Adipocyte (in vitro differentiated cells): ENCODE measurements around the gene DPYSL3.

ENCODE experiments used
- DNase-seq: peaks from one replicate; pipeline ENCODE4 v3.0.0-alpha.2; 2015; ENCODE audit warnings: low read depth
- H3K27me3 ChIP-seq: replicated peaks from 2 replicates; pipeline ENCODE4 v1.7.0; 2013; ENCODE audit warnings: mild to moderate bottlenecking, low read length, moderate library complexity; ENCODE audit not compliant: control insufficient read depth, insufficient read depth
- H3K36me3 ChIP-seq: 2 replicates; pipeline ENCODE4 v1.7.0; 2013; ENCODE audit warnings: low read length, mild to moderate bottlenecking, moderate library complexity; ENCODE audit not compliant: control insufficient read depth, insufficient read depth, severe bottlenecking
- H3K4me1 ChIP-seq: 2 replicates; pipeline ENCODE4 v1.7.0; 2013; ENCODE audit warnings: mild to moderate bottlenecking, low read length, moderate library complexity; ENCODE audit not compliant: control insufficient read depth, insufficient read depth
- H3K4me3 ChIP-seq: 2 replicates; pipeline ENCODE4 v1.7.0; 2013; ENCODE audit warnings: mild to moderate bottlenecking, low read length, moderate library complexity
- H3K9ac ChIP-seq: 2 replicates; pipeline ENCODE4 v1.7.0; 2013; ENCODE audit warnings: mild to moderate bottlenecking, low read length, moderate library complexity
- H3K9me3 ChIP-seq: 2 replicates; pipeline ENCODE4 v1.7.0; 2013; ENCODE audit warnings: mild to moderate bottlenecking, low read length, moderate library complexity; ENCODE audit not compliant: control insufficient read depth

The DPYSL3 gene

DNA sequence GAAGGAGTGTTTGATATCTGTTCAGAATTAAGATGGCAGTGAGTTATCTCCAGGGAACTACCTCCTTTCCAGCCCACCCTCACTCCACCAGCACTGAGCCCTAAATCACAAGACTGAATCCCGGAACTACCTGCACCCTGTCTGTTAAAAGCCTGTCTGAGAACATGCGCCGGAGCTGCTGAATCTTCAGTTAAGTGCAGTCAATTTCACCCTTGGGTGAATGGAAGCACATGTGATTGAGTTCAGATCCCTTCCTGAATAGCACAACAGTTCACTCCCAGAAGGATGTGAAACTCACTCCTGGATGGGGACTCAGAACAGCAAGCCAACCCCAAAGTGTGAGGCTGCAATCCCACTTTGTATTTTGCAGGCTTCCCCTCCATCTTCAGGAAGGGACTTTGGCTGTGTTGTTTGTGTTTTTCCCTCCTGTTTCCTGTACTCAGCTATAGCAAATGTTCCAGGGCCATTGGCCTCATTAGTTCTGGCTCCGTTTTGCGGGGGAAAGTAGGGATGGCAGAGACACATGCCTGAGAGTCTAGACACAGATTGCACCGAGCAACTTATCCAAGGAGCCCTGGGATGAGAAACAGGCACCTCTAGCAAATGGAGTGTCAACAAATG, 43.4 kb downstream of the DPYSL3 start:
- Histone ChIP-seq H3K4me1 (no peaks in the 10 kb centered on the region), H3K9ac (no peak overlapping the region), H3K4me3 (no peak overlapping the region), H3K27me3 (no peaks in the 10 kb centered on the region), H3K36me3 (no peaks in the 10 kb centered on the region), H3K9me3 (no peaks in the 10 kb centered on the region)
- no peak for DNase-seq

DNA sequence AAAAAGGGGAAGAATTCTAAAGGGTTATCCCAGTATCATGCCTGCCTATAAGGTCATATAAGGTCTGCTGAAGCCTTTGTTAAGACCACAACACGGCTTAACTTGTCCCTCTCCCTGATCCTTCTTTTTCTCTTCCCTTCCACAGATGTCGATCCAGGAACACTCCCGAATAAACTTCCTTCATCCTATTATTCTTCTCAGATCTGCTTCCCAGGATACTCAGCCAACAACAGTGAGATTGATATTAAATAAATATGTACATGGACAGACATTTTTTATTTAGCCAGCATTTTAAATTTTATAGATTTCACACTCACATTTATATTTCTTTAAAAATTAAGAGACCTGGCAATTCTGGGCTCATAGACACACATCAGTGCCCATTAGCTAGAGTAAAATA, 44.1 kb downstream of the DPYSL3 start:
- no peak overlapping the region for H3K4me3 ChIP-seq
- no peaks in the 10 kb centered on the region for H3K27me3 ChIP-seq
- no peak overlapping the region for H3K9ac ChIP-seq
- no peaks in the 10 kb centered on the region for H3K36me3 ChIP-seq
- no peaks in the 10 kb centered on the region for H3K4me1 ChIP-seq
- no peak for DNase-seq
- H3K9me3 ChIP-seq: no peaks in the 10 kb centered on the region

DNA sequence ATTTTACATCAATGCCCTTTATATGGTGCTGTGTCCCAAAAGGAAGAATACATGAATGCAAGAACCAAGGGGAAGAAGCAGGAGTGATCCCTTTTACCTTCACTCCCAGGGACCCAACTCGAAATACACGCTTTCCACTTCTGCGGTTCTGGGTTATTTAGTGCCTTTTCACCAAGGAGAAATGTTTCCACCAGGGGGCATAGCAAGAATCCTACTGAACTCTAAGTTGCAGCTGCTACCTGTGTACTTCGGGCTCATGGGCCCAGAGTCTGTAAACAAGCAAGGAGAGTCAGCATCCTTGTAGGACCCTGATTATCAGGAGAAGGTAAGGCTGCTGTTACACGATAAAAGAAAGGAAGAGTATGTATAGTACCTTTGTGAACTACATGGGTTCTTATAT, 45.7 kb downstream of the DPYSL3 start:
- Histone ChIP-seq H3K4me3 (no peak overlapping the region), H3K9ac (no peak overlapping the region), H3K4me1 (no peaks in the 10 kb centered on the region), H3K27me3 (no peaks in the 10 kb centered on the region), H3K9me3 (no peaks in the 10 kb centered on the region), H3K36me3 (no peaks in the 10 kb centered on the region)
- DNase-seq: peak; percentile 49

DNA sequence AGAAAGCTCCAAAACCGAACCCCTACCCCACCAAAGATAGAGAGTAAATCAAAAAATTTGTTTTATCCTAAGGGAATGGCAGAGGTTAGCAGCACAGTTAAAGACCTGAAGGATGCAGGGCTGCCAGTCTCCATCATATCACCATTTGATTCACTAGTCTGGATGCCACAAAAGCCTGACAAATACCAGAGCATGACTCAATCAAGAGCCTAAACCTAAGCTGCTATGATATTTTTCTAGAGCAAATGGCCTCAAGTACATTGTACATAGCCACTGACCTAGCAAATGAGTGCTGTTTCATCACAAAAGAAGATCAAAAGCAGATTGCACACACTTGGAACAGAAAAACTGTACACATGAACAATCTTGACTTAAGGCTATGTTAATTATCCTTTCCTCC, 48.0 kb downstream of the DPYSL3 start:
- no peak overlapping the region for H3K9ac ChIP-seq
- no peaks in the 10 kb centered on the region for H3K9me3 ChIP-seq
- no peaks in the 10 kb centered on the region for H3K36me3 ChIP-seq
- peak; percentile 65 for DNase-seq
- no peaks in the 10 kb centered on the region for H3K4me1 ChIP-seq
- no peak overlapping the region for H3K4me3 ChIP-seq
- H3K27me3 ChIP-seq: no peaks in the 10 kb centered on the region

DNA sequence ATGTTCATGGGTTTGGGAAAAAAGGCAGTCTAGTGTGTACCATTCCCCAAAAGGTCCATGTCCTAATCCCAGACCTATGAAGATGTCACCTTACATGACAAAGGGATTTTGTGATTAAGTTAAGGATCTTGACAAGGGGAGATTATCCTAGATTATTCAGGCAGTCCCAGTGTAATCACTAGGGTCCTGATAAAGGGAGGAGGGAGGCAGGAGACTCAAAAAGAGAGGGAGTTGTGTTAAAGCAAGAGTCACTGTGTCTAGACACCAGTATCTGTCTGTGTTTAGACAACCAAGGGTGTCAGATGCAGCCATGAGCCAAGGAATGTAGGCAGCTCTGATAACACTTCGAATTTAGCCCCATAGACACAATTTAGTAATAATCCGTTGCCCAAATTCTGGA, 49.5 kb downstream of the DPYSL3 start:
- Histone ChIP-seq H3K27me3 (no peaks in the 10 kb centered on the region), H3K9ac (no peak overlapping the region), H3K36me3 (no peaks in the 10 kb centered on the region), H3K4me3 (no peak overlapping the region), H3K9me3 (no peaks in the 10 kb centered on the region), H3K4me1 (peaks cover 10% of the 10 kb centered on the region)
- no peak for DNase-seq

DNA sequence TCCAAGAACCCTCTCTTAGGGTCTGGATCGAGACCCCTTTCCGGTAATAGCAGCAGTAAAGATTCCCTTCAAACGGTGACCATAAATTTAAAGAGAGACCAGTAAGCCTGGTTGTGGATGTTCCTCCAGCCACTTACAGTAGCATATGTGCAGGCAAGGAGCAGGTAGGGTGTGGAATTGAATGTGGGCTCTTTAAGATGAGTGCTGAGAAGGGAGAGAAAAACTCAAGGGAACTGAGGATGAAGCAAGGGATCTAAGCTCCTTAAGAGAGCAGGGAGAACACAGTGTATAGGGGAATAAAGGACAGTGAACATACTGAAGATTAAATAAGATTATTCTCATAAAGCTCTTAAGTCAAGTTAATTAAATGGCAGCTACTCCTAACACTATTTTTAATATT, 51.3 kb downstream of the DPYSL3 start:
- Histone ChIP-seq H3K36me3 (no peaks in the 10 kb centered on the region), H3K4me3 (no peak overlapping the region), H3K9me3 (no peaks in the 10 kb centered on the region), H3K27me3 (no peaks in the 10 kb centered on the region), H3K9ac (no peak overlapping the region), H3K4me1 (peaks cover 22% of the 10 kb centered on the region)
- no peak for DNase-seq

DNA sequence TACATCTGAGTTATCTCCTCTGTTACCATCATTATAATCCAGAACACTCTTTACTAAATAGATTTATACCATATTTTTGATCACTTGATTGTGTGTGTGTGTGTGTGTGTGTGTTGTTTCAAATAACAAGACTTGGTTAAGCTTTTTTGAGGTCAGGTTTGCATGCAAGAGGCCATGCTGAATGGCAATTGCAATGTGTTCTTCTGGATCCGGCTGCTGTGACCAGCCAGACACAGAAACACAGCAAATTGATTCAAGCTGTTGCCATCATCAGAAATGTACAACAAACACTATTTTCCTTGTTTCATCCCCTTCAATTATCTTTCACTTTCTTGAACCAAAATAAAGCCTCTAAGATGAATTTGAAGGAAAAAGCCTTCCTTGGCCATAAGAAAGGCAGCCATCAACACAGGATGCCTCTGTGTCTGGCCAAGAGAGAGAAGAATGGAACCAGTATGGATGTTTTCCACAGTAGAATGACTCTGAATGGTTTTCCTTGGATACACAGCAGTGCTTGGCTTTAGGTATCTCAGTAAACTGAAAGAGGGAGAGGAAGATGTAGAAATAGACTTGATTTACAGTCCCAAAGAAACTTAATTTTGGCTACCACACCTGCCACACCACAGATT, 53.9 kb downstream of the DPYSL3 start:
- no peaks in the 10 kb centered on the region for H3K9me3 ChIP-seq
- peak; percentile 74 for DNase-seq
- no peaks in the 10 kb centered on the region for H3K36me3 ChIP-seq
- H3K27me3 ChIP-seq: no peaks in the 10 kb centered on the region
- peak overlapping the region; percentile 10 for H3K9ac ChIP-seq
- H3K4me3 ChIP-seq: peak overlapping the region; percentile 87
- peaks cover 29% of the 10 kb centered on the region for H3K4me1 ChIP-seq

DNA sequence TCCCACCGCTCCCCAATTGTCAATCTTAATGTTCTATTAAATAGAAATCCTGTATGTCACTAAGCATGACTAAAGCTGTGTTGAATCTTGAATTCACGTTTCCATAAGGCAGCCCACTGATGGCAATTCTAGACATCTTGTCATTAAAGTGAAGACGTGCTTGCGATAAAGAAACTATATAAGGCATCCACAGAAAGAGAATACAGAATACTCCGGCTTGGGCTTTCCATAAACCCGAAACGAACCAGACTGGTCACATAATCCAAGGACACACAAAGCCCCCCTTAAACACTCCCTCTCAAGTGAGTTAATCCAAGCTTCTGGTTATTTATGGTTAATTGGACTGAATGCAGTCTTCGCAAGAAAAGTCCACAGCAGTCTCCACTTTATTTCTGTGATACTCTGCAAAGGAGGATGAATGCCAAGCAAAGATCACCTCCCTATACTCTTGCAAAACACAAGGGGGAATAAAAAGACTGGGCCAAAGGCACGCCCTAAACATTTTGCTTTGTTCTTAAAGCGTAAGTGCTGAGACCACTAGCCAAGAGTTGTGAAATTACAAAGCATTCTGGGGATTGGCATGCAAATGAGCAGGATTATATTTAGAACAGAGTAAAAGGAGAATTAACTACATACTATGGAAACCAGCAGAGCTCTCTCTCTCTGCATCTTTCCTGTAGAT, 54.7 kb downstream of the DPYSL3 start:
- Histone ChIP-seq H3K9me3 (no peaks in the 10 kb centered on the region), H3K27me3 (no peaks in the 10 kb centered on the region), H3K4me1 (peaks cover 29% of the 10 kb centered on the region), H3K36me3 (no peaks in the 10 kb centered on the region), H3K4me3 (peak overlapping the region; percentile 87), H3K9ac (peak overlapping the region; percentile 85)
- DNase-seq: peak; percentile 91

DNA sequence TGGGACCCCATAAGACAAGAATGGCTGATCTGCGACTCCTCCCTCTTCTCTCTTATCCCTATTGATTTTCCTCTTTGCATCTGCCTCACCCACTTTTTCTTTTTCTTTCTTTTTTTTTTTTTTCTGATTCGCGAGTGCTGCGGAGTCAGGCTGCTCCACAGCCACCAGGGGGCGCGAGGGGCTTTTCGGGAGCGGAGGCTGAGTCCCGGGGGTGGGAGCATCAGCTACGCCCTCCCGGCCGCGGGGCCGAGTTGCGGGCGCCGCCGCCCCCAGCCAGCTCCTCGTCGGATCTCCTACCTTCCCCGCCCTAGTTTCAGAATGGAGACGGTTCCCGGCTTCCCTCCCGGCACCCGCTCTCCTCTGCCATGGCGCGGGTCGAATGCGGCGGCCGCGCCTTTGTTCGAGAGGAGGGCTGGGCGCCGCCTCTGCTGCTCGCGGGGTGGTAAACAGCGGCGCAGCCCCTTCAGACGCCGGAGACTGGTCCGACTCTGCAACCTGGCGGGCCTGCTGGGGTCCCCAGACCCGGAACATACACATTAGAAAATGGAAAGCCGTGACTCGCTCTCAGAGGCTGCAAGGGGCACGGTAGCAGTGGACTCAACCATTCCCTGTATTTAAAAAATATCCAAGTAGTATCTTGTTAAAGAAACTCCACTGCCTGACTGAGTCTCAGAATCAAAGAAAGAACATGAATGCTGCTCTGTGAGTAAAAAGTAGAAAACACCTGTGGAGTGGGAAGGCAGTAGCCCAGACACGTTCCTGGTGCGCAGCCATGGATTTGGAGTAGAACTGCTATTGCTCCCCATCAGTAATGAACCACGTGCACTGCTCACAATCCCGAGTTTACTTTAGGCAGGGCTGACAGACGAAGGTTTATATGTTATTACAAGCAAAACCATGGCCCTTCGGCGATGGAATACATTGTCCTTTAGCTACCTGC, 55.7 kb downstream of the DPYSL3 start:
- no peaks in the 10 kb centered on the region for H3K9me3 ChIP-seq
- H3K4me1 ChIP-seq: peaks cover 29% of the 10 kb centered on the region
- H3K4me3 ChIP-seq: peak overlapping the region; percentile 87
- no peaks in the 10 kb centered on the region for H3K27me3 ChIP-seq
- peak overlapping the region; percentile 85 for H3K9ac ChIP-seq
- H3K36me3 ChIP-seq: no peaks in the 10 kb centered on the region
- DNase-seq: peak; percentile 99

DNA sequence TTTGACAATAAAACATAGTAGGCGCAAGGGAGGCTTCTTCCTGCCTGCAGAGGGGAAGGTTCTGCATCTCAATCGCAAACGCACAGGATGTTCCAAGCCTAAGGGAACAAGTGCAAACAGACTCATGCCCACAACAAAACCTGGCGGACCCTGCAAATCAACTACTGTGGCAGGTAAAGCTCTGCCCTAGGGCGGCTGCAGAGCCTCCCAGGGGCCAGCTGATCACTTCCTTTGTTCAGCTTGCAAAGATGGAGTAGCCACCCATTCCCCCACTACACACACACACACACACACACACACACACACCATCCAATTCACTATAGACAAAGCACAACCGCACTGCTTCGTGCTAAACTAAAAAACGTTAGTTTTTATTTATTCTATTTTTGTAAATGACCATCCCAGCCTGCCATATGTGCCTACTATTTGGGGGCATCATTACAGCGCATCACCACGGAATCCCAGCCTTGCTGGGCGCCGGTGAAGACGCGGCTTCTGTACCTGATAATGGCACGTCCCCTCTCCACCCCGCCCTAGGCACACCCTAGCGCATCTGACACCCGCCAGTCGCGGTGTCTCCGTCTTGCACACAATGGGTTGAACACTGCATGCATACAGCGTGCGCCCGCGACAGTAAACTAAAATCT, 57.6 kb downstream of the DPYSL3 start:
- Histone ChIP-seq H3K4me3 (peak overlapping the region; percentile 87), H3K36me3 (no peaks in the 10 kb centered on the region), H3K4me1 (peaks cover 38% of the 10 kb centered on the region), H3K9ac (peak overlapping the region; percentile 73), H3K9me3 (no peaks in the 10 kb centered on the region), H3K27me3 (no peaks in the 10 kb centered on the region)
- no peak for DNase-seq
